Suprapubic skin (tissue), 3 donors: Measurements from ENCODE around the gene BRPF1.

Experiments
- EP300 ChIP-seq: sonication (generic); formaldehyde crosslinking; IDR thresholded peaks from one replicate; pipeline ENCODE4 v1.6.1; 2017; ENCODE audit warnings: antibody characterized with exemption
- POLR2A ChIP-seq, 2 donors: fragments of 450-650 bp; IDR thresholded peaks; one replicate each; pipeline ENCODE4 v1.6.1; 2017; ENCODE audit warnings: antibody characterized with exemption in 2 of 2, mild to moderate bottlenecking in 2 of 2, moderate library complexity in 2 of 2
- TF ChIP-seq, protein P1 (sequence below), 2 donors: fragments of 200-600 bp in 1 of 2; fragments of 450-650 bp in 1 of 2; sonication (generic) in 1 of 2; IDR thresholded peaks; one replicate each; pipeline ENCODE4 v1.5.1; 2016 to 2019; ENCODE audit warnings: antibody characterized with exemption in 2 of 2, mild to moderate bottlenecking in 1 of 2, moderate library complexity in 1 of 2

- TF ChIP-seq, protein P1, sequence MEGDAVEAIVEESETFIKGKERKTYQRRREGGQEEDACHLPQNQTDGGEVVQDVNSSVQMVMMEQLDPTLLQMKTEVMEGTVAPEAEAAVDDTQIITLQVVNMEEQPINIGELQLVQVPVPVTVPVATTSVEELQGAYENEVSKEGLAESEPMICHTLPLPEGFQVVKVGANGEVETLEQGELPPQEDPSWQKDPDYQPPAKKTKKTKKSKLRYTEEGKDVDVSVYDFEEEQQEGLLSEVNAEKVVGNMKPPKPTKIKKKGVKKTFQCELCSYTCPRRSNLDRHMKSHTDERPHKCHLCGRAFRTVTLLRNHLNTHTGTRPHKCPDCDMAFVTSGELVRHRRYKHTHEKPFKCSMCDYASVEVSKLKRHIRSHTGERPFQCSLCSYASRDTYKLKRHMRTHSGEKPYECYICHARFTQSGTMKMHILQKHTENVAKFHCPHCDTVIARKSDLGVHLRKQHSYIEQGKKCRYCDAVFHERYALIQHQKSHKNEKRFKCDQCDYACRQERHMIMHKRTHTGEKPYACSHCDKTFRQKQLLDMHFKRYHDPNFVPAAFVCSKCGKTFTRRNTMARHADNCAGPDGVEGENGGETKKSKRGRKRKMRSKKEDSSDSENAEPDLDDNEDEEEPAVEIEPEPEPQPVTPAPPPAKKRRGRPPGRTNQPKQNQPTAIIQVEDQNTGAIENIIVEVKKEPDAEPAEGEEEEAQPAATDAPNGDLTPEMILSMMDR (IDR thresholded peaks at IDR 0.05) = no peak
- TF ChIP-seq EP300 (no peak), POLR2A (IDR thresholded peaks at IDR 0.05) (no peak)
Measured at GRCh38 chr3:9687514-9687913, 44.0 kb upstream of the BRPF1 start.
